K562 (cell line): ENCODE data around the gene FBXW8. TPM values are rescaled to one million over a fixed set of nuclear protein-coding genes. Genes with fewer than 3 reads are reported as not detected.

Source experiments
- ATAC-seq: fragments of 200-7000 bp; cut with Tn5 transposase; 3 replicates; pipeline ENCODE4 v1.9.1; 2020; ENCODE audit warnings: moderate library complexity
- BruUV-seq: library from RNA; stranded (reverse); fragments of 400-500 nt; replicated peaks from 2 replicates; lab custom pipeline; 2021; lab: Mats Ljungman, UMichigan
- CTCF ChIA-PET: fragments of 300-600 bp; formaldehyde crosslinking; extraction: SDS; loops from one replicate; lab custom pipeline; 2021; ENCODE audit warnings: low intra/inter-chr PET ratio; lab: Yijun Ruan, JAX
- POLR2A ChIA-PET: fragments of 300-600, 350-650 bp; sonication (Branson Sonifier 250); formaldehyde crosslinking; extraction: SDS; loops from one replicate; lab custom pipeline; 2021; ENCODE audit warnings: antibody characterized with exemption, inconsistent platforms; lab: Yijun Ruan, JAX
- DNase-seq, 4 experiments: peaks; one replicate each; pipeline versions ENCODE4 v3.0.0 to v3.0.0-alpha.2; 2011 to 2018; ENCODE audit warnings: low spot score in 3 of 4, mixed read lengths in 3 of 4; ENCODE audit errors: extremely low read depth in 1 of 4
- FAIRE-seq: peaks from 2 replicates; lab custom pipeline; 2011; peaks lifted over from hg19 to GRCh38; lab: Jason Lieb, UNC
- H2AFZ ChIP-seq: 2 replicates; pipeline ENCODE4 v1.6.0; 2011; ENCODE audit warnings: low read depth, low read length, control low read depth, inconsistent platforms
- H3K27ac ChIP-seq: fragments of 200-600 bp; 3 replicates; pipeline ENCODE4 v1.8.0; 2011; ENCODE audit warnings: low read depth, mild to moderate bottlenecking, control low read depth, inconsistent platforms, low read length, moderate library complexity, mixed read lengths; ENCODE audit errors: extremely low read depth
- H3K27me3 ChIP-seq, 2 experiments: fragments of 300-600 bp in 1 of 2; 2 replicates in 1 of 2; 3 replicates in 1 of 2; pipeline versions ENCODE4 v1.6.0 to v1.8.0; 2011; ENCODE audit warnings: inconsistent platforms in 2 of 2, low read length in 2 of 2, mild to moderate bottlenecking in 1 of 2, mixed read lengths in 1 of 2, moderate library complexity in 1 of 2; ENCODE audit not compliant: control insufficient read depth in 2 of 2, insufficient read depth in 2 of 2
- H3K36me3 ChIP-seq: fragments of 300-600 bp; 3 replicates; pipeline ENCODE4 v1.8.0; 2011; ENCODE audit warnings: mild to moderate bottlenecking, low read length, inconsistent platforms; ENCODE audit not compliant: control insufficient read depth, insufficient read depth
- H3K4me1 ChIP-seq, 2 experiments: fragments of 200-600 bp in 1 of 2; replicated peaks in 1 of 2; 2 replicates in 1 of 2; 3 replicates in 1 of 2; pipeline versions ENCODE4 v1.5.1 to v1.8.0; 2011; ENCODE audit warnings: inconsistent platforms in 2 of 2, low read length in 2 of 2, mild to moderate bottlenecking in 1 of 2, mixed read lengths in 1 of 2, moderate library complexity in 1 of 2; ENCODE audit not compliant: control insufficient read depth in 2 of 2, insufficient read depth in 2 of 2
- H3K4me2 ChIP-seq: 2 replicates; pipeline ENCODE4 v1.6.1; 2011; ENCODE audit warnings: low read length, control low read depth, inconsistent platforms, mixed read lengths; ENCODE audit not compliant: insufficient read depth
- H3K4me3 ChIP-seq: fragments of 200-600 bp; sonication (generic), shearing (Covaris generic); 2 replicates; pipeline ENCODE4 v1.5.1; 2016; ENCODE audit warnings: control low read depth, inconsistent platforms
- H3K79me2 ChIP-seq: fragments of 200-600 bp; 3 replicates; pipeline ENCODE4 v1.8.0; 2011; ENCODE audit warnings: low read length, inconsistent platforms; ENCODE audit not compliant: control insufficient read depth, insufficient read depth
- H3K9ac ChIP-seq, 2 experiments: 2 replicates each; pipeline versions ENCODE4 v1.6.0 to v1.6.1; 2011; ENCODE audit warnings: low read depth in 2 of 2, low read length in 2 of 2, control low read depth in 1 of 2, inconsistent platforms in 1 of 2, mild to moderate bottlenecking in 1 of 2, mixed read lengths in 1 of 2; ENCODE audit not compliant: insufficient read depth in 1 of 2
- H3K9me1 ChIP-seq: one replicate; pipeline ENCODE4 v1.6.0; 2011; ENCODE audit warnings: inconsistent platforms, mild to moderate bottlenecking, low read length, moderate library complexity; ENCODE audit not compliant: control insufficient read depth, insufficient read depth
- H3K9me3 ChIP-seq: replicated peaks from 2 replicates; pipeline ENCODE4 v1.5.1; 2011; ENCODE audit warnings: low read depth, low read length, inconsistent platforms; ENCODE audit not compliant: control insufficient read depth, insufficient read depth
- H4K20me1 ChIP-seq: replicated peaks from 2 replicates; pipeline ENCODE4 v1.6.1; 2011; ENCODE audit warnings: low read length, inconsistent platforms, mixed read lengths; ENCODE audit not compliant: control insufficient read depth, insufficient read depth
- CBFA2T3 ChIP-seq: fragments of 450-650 bp; IDR thresholded peaks from 2 replicates; pipeline ENCODE4 v1.6.1; 2017
- HNRNPLL ChIP-seq: fragments of 200-400 bp; formaldehyde crosslinking; IDR thresholded peaks from 2 replicates; pipeline ENCODE4 v1.6.1; 2017; ENCODE audit warnings: low read length, low read depth, mild to moderate bottlenecking; ENCODE audit not compliant: poor library complexity, severe bottlenecking
- HNRNPUL1 ChIP-seq: fragments of 200-400 bp; formaldehyde crosslinking; IDR thresholded peaks from 2 replicates; pipeline ENCODE4 v1.6.1; 2017; ENCODE audit warnings: low read length
- KLF6 ChIP-seq: fragments of 250-450 bp; sonication (Bioruptor Pico); IDR thresholded peaks from 2 replicates; pipeline ENCODE4 v1.4.0; 2020; ENCODE audit warnings: mild to moderate bottlenecking, moderate library complexity, borderline replicate concordance
- MEIS2 ChIP-seq: fragments of 450-650 bp; IDR thresholded peaks from 2 replicates; pipeline ENCODE4 v1.6.1; 2014; ENCODE audit warnings: mild to moderate bottlenecking; ENCODE audit not compliant: partially characterized antibody
- MITF ChIP-seq: IDR thresholded peaks from 2 replicates; pipeline ENCODE4 v1.6.1; 2014; ENCODE audit warnings: antibody characterized with exemption
- MLLT1 ChIP-seq, 2 experiments: fragments of 450-650 bp; IDR thresholded peaks; 2 replicates each; pipeline ENCODE4 v1.6.1; 2016
- MTA1 ChIP-seq: fragments of 450-650 bp; IDR thresholded peaks from 2 replicates; pipeline ENCODE4 v1.6.1; 2017; ENCODE audit warnings: borderline replicate concordance
- SAFB2 ChIP-seq: fragments of 200-400 bp; formaldehyde crosslinking; IDR thresholded peaks from 2 replicates; pipeline ENCODE4 v1.6.1; 2018; ENCODE audit warnings: borderline replicate concordance, low read length, low read depth, moderate library complexity; ENCODE audit not compliant: severe bottlenecking
- SIX5 ChIP-seq, 2 experiments: IDR thresholded peaks; 2 replicates each; pipeline ENCODE4 v1.6.1; 2011; ENCODE audit warnings: low read length in 2 of 2, borderline replicate concordance in 1 of 2, low read depth in 1 of 2, mild to moderate bottlenecking in 1 of 2, moderate library complexity in 1 of 2; ENCODE audit not compliant: insufficient read depth in 1 of 2
- SUPT5H ChIP-seq: fragments of 450-650 bp; IDR thresholded peaks from 2 replicates; pipeline ENCODE4 v1.6.1; 2016
- TCFL5 ChIP-seq: fragments of 250-450 bp; sonication (Bioruptor Pico); conservative IDR thresholded peaks from 2 replicates; pipeline ENCODE4 v1.6.1; 2021; ENCODE audit warnings: mild to moderate bottlenecking, moderate library complexity, matching md5 sums
- TRIM28 ChIP-seq: fragments of 450-650 bp; IDR thresholded peaks from 2 replicates; pipeline ENCODE4 v1.6.1; 2017
- ZNF274 ChIP-seq: IDR thresholded peaks from 2 replicates; pipeline ENCODE4 v1.6.1; 2011; ENCODE audit warnings: low read depth, mild to moderate bottlenecking, low read length, moderate library complexity, borderline replicate concordance
- ZNF551 ChIP-seq: fragments of 250-450 bp; sonication (Bioruptor Pico); IDR thresholded peaks from 2 replicates; pipeline ENCODE4 v1.5.0; 2021; ENCODE audit warnings: mild to moderate bottlenecking, moderate library complexity
- ZNF707 ChIP-seq: fragments of 250-450 bp; sonication (Bioruptor Pico); conservative IDR thresholded peaks from 2 replicates; pipeline ENCODE4 v1.8.0; 2022; ENCODE audit warnings: inconsistent platforms, mild to moderate bottlenecking, moderate library complexity
- WGBS: fragments of 100-300 bp; shearing (Covaris generic); methylation state at CpG from one replicate; pipeline ENCODE4 v1.1.6; 2016; ENCODE audit warnings: low coverage, mixed read lengths; ENCODE audit not compliant: insufficient coverage; ENCODE audit errors: missing lambda C conversion rate; 5-methylcytosine and 5-hydroxymethylcytosine counted together
- in situ Hi-C: fragments of 300-500 bp; cut with MboI; formaldehyde crosslinking; loops from 4 replicates; pipeline ENCODE4 v1.15.0; 2018; ENCODE audit warnings: inconsistent platforms, mixed read lengths
- intact Hi-C: fragments of 100-400 bp; cut with micrococcal nuclease; formaldehyde crosslinking; loops from 2 replicates; pipeline ENCODE4 v1.14.2; 2022
- polyA plus RNA-seq, 8 experiments: library from polyadenylated mRNA; depleted of rRNA in 4 of 8; stranded (reverse) in 5 of 8; unstranded in 3 of 8; fragments of >200 nt; fragmentation: Nextera tagmentation in 2 of 8; fragmentation: Illumina TruSeq in 1 of 8; extraction: Ambion mirVana in 2 of 8; extraction: Trizol in 1 of 8; gene quantifications; 2 replicates each; pipeline versions ENCODE4 v1.2.1 to v1.2.3, GENCODE V29; 2011 to 2014; ENCODE audit warnings: inconsistent platforms in 1 of 8, missing spikeins in 1 of 8
- total RNA-seq, 7 experiments: library from RNA; depleted of rRNA in 6 of 7; stranded (reverse); fragments of >200 nt in 6 of 7; fragmentation: Illumina TruSeq in 2 of 7; extraction: Trizol in 2 of 7; gene quantifications; 2 replicates each; pipeline versions ENCODE4 v1.2.1 to v1.2.3, GENCODE V29; 2011 to 2021; ENCODE audit warnings: low replicate concordance in 1 of 7

Gene FBXW8
- total and polyA plus RNA-seq, 9 of the 15 experiments (the other 6 are each of a cell fraction or from before 2014, with no cell fraction given), result 0.58 to 8.3 (median 4.4) TPM

GRCh38 chr12:117017807-117018206, 107.1 kb downstream of the FBXW8 start:
- BruUV-seq, result no TSS peak
- Histone ChIP-seq H3K36me3 (no peaks in the 10 kb centered on the region), H3K4me3 (no peak overlapping the region), H3K9ac (no peak overlapping the region), H2AFZ (no peak overlapping the region), H3K79me2 (no peaks in the 10 kb centered on the region), H3K4me2 (no peak overlapping the region), H3K27ac (no peak overlapping the region), H3K9me3 (0 out of 2 replicates have a peak, but pooled peaks cover 2% of the 10 kb centered on the region), H3K4me1 (no peaks in the 10 kb centered on the region), H4K20me1 (no peaks in the 10 kb centered on the region), H3K9me1 (no peaks in the 10 kb centered on the region), H3K27me3 (no peaks in the 10 kb centered on the region)
- WGBS, result 59% methylated on average over 9 of the region's 9 CpGs
- POLR2A ChIA-PET, result interaction anchor here (0.7 to 0.8 kb wide), 2 partner anchors 11 to 93 kb away, joined by 3 to 4 read pairs; no protein-coding TSS in a partner anchor
- intact Hi-C loops, result no loop called here
- TF ChIP-seq ZNF551 (CRISPR knock-in tag) (no peak), SUPT5H (no peak), SIX5 (IDR thresholded peaks at IDR 0.05; ENCODE audit: borderline replicate concordance in 1 of 2, insufficient read depth in 1 of 2, low read depth in 1 of 2, low read length in 2 of 2) (no peak), HNRNPUL1 (no peak), MITF (no peak), MTA1 (no peak), KLF6 (no peak), TCFL5 (CRISPR knock-in tag) (no peak), HNRNPLL (no peak), ZNF707 (no peak), SAFB2 (no peak), MEIS2 (no peak), TRIM28 (no peak), MLLT1 (IDR thresholded peaks at IDR 0.05) (no peak), ZNF274 (no peak), CBFA2T3 (no peak)
- CTCF ChIA-PET, result no interaction called here
- FAIRE-seq (no peak), DNase-seq (no peak), ATAC-seq (no peak)
- in situ Hi-C loops, result no loop called here
